ENCODE results near the gene RADIL.

The RADIL gene

DNA sequence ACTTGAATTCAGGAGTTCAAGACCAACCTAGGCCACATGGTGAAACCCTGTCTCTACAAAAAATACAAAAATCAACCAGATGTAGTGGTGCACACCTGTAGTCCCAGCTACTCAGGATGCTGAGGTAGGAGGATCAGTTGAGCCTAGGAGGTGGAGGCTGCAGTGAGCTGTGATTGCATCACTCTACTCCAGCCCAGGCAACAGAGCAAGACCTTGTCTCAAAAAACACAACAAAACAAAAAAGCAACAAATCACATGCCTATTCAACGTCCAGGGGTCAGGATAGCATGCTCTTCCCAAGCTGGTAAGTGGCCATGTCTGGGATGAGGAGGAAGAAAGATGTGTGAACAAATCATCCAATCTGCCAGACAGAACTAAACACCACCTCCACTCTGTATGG is 6.2 kb upstream of the RADIL start:
- TF ChIP-seq, protein P1, sequence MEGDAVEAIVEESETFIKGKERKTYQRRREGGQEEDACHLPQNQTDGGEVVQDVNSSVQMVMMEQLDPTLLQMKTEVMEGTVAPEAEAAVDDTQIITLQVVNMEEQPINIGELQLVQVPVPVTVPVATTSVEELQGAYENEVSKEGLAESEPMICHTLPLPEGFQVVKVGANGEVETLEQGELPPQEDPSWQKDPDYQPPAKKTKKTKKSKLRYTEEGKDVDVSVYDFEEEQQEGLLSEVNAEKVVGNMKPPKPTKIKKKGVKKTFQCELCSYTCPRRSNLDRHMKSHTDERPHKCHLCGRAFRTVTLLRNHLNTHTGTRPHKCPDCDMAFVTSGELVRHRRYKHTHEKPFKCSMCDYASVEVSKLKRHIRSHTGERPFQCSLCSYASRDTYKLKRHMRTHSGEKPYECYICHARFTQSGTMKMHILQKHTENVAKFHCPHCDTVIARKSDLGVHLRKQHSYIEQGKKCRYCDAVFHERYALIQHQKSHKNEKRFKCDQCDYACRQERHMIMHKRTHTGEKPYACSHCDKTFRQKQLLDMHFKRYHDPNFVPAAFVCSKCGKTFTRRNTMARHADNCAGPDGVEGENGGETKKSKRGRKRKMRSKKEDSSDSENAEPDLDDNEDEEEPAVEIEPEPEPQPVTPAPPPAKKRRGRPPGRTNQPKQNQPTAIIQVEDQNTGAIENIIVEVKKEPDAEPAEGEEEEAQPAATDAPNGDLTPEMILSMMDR (IDR thresholded peaks at IDR 0.05) = no peak

DNA sequence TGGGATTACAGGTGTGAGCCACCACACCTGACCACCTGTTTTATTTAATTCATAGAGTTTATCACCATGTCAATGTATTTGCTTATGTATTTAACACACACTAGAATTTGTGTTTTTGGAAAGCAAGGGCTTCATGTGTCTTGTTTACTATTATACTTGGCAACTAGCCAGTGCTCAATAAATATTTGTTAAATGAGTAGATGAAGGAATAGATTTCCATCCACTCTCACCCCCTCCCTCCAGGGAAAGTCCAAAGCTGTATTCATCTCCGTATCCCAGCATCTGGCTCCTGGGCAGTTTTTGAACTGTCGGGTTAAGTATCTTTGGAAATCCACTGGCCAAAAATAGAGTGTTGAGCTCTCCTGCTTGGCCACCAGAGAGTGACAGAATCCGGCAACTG is 4.6 kb upstream of the RADIL start:
- TF ChIP-seq, protein P1 (IDR thresholded peaks at IDR 0.05) = no peak

DNA sequence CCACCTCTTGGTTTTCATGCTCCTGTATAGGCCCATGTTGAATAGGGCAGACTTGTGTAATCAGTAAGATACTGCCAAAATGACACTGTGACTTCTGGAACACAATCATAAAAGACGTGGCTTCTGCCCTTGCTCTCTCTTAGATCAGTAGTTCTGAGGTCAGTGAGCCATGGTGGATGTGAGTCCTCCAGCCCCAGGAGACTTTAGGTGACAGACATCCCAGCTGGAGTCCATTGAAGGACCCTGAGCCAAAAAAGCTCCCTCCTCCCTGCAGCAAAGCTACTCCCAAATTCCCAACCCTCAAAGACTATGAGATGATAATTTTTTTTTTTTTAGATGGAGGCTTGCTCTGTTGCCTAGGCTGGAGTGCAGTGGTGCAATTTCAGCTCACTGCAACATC is 3.2 kb upstream of the RADIL start:
- TF ChIP-seq, protein P1 (IDR thresholded peaks at IDR 0.05) = no peak

DNA sequence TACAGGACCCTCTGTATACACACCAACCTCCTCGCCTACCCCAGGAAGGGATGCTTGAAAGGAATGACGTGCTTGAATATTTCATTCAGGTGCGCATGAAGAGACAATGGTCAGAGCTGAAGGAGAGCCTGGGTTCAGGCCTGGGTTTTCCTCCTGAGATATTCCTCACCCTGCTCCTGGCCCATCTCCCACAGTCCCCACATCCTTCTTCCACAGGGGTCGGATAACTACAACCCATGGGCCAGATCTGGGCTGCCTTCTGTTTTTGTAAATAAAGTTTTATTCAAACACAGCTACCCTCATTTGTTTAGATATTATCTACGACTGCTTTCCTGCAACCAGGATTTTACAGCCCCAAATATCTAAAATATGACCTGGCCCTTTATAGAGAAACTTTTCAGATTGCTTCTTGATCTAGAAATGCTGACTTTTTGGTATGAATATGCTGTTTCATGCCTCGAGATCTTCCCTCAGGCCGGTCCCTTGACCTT is 1.8 kb upstream of the RADIL start:
- TF ChIP-seq, protein P1 (IDR thresholded peaks at IDR 0.05) = no peak

DNA sequence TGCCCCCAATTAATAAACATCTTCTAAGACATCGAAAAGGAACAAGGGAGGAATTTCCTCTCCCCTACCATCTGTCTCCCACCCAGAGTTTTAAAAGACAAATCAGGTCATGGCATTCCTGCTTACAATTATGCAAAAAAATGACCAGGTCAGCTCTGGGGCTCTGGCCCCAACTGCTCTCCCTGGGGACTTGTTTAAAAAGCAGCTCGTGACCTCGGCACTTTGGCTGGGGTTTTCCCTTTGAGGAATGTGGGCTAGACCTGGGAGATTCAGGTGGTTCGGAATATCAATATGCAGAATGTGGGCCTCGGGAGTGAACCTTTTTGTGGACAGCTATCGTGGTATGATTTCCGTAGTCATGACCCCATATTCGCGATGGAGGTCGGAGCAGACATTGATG is 648 bp upstream of the RADIL start:
- TF ChIP-seq, protein P1 (IDR thresholded peaks at IDR 0.05) = no peak

DNA sequence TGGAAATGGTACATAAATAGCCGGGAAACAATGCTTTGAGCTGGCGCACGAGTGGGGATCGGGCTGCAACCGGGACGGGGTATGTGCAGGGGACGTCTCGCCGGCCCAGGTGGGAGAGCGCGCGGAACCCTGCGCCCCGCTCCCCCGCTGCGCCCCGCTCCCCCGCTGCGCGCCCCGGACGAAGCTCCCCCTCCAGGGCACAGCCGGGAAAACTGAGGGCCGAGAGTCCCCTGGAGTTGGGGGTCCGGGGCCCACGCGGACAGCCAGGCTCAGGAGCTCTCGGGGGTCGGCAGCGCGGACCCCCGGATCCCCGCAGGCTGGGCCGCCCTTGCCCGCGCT is 514 bp downstream of the RADIL start:
- TF ChIP-seq, protein P1 (IDR thresholded peaks at IDR 0.05) = no peak

DNA sequence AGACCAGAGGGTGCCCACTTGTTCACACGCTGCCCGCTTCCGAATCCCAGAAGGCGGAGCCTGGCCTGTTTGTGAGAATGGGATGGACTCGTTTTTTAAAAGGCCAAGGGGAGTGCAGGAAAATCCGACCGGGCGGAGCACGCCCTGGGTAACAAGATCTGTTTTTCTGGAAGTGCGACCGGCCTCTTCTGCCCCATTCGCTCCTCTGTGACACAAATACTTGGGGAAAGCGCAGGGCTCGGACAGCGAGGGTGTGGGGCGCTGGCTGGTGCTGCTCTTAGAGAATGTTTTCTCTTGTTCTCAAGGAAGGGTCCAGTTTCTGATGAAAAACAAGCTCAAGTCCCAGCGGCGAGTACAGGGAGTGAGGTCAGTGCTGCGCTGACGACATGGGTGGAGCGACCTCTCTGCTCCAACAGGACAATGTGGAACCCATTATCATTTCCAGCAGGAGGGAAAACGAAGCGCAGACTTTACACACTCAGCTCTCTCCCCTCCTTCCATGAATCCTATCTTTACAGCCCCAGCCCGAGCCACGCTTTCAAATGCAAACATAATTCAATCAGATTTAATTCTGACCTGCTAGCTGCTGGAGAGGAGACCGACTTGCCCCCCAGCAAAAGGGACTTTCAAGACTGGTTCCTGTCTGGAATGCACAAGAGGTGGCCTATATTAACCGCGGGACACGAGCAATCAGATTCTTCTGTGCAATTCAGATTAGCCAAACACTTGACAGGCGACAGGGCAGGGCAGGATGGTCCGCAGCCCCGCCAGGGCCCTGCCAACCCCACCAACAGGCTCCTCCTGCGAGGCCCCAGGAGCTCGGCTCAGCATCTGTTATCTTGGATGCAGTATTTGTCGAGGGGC is 1.1 kb downstream of the RADIL start:
- TF ChIP-seq, protein P1 (IDR thresholded peaks at IDR 0.05) = no peak

Data from LNCAP (cell line).